Measurements from ENCODE around the gene LUZP4. TPM values are rescaled to one million over a fixed set of nuclear protein-coding genes. Genes with fewer than 3 reads are reported as not detected.

The LUZP4 gene
- total RNA-seq, 1 experiment from 2014 or later: not detected

DNA sequence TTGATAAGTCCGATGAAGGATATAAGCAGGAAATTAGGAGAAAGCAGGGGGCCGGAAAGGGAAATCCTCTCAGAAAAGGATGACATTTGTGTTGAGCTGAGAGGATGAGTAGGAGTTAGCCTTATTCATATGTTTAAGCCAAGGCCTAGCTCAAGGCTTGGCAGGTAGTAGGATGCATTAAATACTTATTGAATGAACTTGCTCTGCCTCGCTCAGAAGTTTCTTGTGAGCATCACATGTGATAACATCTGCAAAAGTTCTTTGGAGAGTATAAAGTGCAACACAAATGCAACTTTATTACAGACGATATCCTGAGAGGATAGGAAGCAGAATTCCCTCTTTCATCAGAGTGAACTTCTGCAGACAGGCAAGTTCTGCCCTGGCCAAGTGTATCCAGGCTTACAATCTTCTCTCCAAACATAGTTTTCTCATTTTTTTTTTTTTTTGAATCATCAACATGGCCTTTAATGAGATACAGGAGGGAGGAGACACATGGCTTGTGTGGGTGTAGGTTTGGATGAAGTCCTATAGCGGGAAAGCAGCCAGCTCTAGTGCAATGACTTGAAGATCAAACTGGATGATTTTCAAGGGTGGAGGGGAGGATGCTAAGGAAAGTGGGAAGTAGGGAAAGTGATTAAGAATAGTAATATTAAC, 48.1 kb downstream of the LUZP4 start (continued):
- no peak for TF ChIP-seq CBFB (CRISPR knock-in tag; IDR thresholded peaks at IDR 0.05; ENCODE audit: low read depth)
- no peak for TF ChIP-seq OVOL2 (CRISPR knock-in tag; IDR thresholded peaks at IDR 0.05; ENCODE audit: borderline replicate concordance)
- TF ChIP-seq, protein P1, sequence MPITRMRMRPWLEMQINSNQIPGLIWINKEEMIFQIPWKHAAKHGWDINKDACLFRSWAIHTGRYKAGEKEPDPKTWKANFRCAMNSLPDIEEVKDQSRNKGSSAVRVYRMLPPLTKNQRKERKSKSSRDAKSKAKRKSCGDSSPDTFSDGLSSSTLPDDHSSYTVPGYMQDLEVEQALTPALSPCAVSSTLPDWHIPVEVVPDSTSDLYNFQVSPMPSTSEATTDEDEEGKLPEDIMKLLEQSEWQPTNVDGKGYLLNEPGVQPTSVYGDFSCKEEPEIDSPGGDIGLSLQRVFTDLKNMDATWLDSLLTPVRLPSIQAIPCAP (CRISPR knock-in tag; IDR thresholded peaks at IDR 0.05): no peak

DNA sequence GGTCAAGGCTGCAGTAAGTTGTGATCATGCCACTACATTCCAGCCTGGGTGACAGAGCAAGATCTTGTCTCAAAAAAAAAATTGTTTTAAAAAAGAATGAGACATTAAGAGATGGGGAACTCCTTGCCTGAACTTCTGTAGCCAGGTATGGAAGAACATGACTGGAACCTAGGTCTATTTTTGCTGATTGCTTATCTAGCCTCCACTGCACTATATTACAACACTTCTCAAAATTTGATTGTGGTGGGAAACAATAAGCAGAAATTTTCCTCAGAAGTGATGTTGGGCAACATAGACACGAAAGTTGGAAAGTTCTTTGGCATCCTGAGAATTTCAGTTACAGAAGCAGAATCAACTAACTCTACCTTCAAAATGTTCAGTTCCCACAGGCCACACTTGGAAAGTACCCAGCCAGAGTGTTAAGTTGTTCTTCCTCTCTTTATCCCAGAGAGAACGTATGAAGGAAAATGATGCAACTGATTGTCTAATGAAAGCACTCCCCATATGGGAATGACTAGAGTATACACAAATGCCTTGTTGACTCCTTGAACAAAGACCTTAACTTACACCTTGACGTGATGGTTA, 50.0 kb downstream of the LUZP4 start:
- no peak overlapping the region for H3K4me3 Mint-ChIP-seq
- CTCF ChIA-PET: no interaction called here
- H3K4me1 Mint-ChIP-seq: peaks cover 11% of the 10 kb centered on the region; the same call in 1 of the 2 replicates
- no peaks in the 10 kb centered on the region for H3K9me3 Mint-ChIP-seq
- peaks cover 6% of the 10 kb centered on the region; the same call in 1 of the 2 replicates for H3K27me3 Mint-ChIP-seq (ENCODE audit: low read depth)
- H3K27ac Mint-ChIP-seq: no peak overlapping the region
- no peaks in the 10 kb centered on the region for H3K36me3 Mint-ChIP-seq
- POLR2A ChIA-PET: no interaction called here
- ATAC-seq (no peak), DNase-seq (ENCODE audit: low spot score) (no peak)
- no peak for TF ChIP-seq TEAD1 (CRISPR knock-in tag; IDR thresholded peaks at IDR 0.05)
- TF ChIP-seq ZNF671 (CRISPR knock-in tag; IDR thresholded peaks at IDR 0.05): no peak
- no peak for TF ChIP-seq FOXJ3 (CRISPR knock-in tag; IDR thresholded peaks at IDR 0.05; ENCODE audit: borderline replicate concordance)
- no peak for TF ChIP-seq JAZF1 (CRISPR knock-in tag; IDR thresholded peaks at IDR 0.05)
- no peak for TF ChIP-seq CBFB (CRISPR knock-in tag; IDR thresholded peaks at IDR 0.05; ENCODE audit: low read depth)
- TF ChIP-seq, protein P2, sequence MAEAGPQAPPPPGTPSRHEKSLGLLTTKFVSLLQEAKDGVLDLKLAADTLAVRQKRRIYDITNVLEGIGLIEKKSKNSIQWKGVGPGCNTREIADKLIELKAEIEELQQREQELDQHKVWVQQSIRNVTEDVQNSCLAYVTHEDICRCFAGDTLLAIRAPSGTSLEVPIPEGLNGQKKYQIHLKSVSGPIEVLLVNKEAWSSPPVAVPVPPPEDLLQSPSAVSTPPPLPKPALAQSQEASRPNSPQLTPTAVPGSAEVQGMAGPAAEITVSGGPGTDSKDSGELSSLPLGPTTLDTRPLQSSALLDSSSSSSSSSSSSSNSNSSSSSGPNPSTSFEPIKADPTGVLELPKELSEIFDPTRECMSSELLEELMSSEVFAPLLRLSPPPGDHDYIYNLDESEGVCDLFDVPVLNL (CRISPR knock-in tag; IDR thresholded peaks at IDR 0.05; ENCODE audit: borderline replicate concordance, low read depth): no peak
- TF ChIP-seq, protein P3, sequence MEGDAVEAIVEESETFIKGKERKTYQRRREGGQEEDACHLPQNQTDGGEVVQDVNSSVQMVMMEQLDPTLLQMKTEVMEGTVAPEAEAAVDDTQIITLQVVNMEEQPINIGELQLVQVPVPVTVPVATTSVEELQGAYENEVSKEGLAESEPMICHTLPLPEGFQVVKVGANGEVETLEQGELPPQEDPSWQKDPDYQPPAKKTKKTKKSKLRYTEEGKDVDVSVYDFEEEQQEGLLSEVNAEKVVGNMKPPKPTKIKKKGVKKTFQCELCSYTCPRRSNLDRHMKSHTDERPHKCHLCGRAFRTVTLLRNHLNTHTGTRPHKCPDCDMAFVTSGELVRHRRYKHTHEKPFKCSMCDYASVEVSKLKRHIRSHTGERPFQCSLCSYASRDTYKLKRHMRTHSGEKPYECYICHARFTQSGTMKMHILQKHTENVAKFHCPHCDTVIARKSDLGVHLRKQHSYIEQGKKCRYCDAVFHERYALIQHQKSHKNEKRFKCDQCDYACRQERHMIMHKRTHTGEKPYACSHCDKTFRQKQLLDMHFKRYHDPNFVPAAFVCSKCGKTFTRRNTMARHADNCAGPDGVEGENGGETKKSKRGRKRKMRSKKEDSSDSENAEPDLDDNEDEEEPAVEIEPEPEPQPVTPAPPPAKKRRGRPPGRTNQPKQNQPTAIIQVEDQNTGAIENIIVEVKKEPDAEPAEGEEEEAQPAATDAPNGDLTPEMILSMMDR (IDR thresholded peaks at IDR 0.05): no peak
- no peak for TF ChIP-seq FOXP1 (CRISPR knock-in tag; IDR thresholded peaks at IDR 0.05; ENCODE audit: borderline replicate concordance)
- no peak for TF ChIP-seq ESRRA (CRISPR knock-in tag; IDR thresholded peaks at IDR 0.05; ENCODE audit: borderline replicate concordance)
- no peak for TF ChIP-seq ZNF121 (CRISPR knock-in tag; IDR thresholded peaks at IDR 0.05)
- TF ChIP-seq, protein P4, sequence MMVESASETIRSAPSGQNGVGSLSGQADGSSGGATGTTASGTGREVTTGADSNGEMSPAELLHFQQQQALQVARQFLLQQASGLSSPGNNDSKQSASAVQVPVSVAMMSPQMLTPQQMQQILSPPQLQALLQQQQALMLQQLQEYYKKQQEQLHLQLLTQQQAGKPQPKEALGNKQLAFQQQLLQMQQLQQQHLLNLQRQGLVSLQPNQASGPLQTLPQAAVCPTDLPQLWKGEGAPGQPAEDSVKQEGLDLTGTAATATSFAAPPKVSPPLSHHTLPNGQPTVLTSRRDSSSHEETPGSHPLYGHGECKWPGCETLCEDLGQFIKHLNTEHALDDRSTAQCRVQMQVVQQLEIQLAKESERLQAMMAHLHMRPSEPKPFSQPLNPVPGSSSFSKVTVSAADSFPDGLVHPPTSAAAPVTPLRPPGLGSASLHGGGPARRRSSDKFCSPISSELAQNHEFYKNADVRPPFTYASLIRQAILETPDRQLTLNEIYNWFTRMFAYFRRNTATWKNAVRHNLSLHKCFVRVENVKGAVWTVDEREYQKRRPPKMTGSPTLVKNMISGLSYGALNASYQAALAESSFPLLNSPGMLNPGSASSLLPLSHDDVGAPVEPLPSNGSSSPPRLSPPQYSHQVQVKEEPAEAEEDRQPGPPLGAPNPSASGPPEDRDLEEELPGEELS (CRISPR knock-in tag; IDR thresholded peaks at IDR 0.05): no peak
- TF ChIP-seq ZNF232 (CRISPR knock-in tag; IDR thresholded peaks at IDR 0.05): no peak
- no peak for TF ChIP-seq NFYB (CRISPR knock-in tag; conservative IDR thresholded peaks at IDR 0.05; ENCODE audit: low read depth)
- TF ChIP-seq, protein P5, sequence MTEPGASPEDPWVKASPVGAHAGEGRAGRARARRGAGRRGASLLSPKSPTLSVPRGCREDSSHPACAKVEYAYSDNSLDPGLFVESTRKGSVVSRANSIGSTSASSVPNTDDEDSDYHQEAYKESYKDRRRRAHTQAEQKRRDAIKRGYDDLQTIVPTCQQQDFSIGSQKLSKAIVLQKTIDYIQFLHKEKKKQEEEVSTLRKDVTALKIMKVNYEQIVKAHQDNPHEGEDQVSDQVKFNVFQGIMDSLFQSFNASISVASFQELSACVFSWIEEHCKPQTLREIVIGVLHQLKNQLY (CRISPR knock-in tag; IDR thresholded peaks at IDR 0.05): no peak

DNA sequence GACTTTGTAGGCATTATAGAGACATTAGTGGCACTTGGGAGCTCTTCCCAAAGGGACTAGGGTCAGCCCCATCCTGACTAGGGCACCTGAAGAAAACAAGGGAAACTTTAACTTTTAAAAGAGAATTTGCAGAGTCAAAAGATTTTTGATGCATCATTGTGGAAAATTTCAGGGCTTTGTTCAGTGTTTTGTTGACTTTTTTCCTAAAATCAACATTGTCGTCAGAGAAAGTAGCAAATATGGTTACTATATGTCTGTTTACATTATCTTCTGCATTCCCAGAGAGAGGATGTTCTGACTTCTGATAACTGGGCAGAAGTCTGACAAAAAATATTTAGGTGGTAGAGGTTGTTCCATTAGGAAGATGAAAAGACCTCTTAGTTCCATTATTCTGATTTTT, 51.9 kb downstream of the LUZP4 start:
- H3K27ac Mint-ChIP-seq: no peak overlapping the region
- ATAC-seq (no peak), DNase-seq (ENCODE audit: low spot score) (no peak)
- peaks cover 6% of the 10 kb centered on the region; the same call in 1 of the 2 replicates for H3K27me3 Mint-ChIP-seq (ENCODE audit: low read depth)
- H3K4me3 Mint-ChIP-seq: no peak overlapping the region
- H3K9me3 Mint-ChIP-seq: no peaks in the 10 kb centered on the region
- peaks cover 15% of the 10 kb centered on the region for H3K4me1 Mint-ChIP-seq
- CTCF ChIA-PET: interaction anchor here (0.6 kb wide), 1 partner anchor 22 kb away, joined by 3 read pairs; no protein-coding TSS in a partner anchor
- no peak for TF ChIP-seq MYBL2 (CRISPR knock-in tag; IDR thresholded peaks at IDR 0.05)
- TF ChIP-seq, protein P6, sequence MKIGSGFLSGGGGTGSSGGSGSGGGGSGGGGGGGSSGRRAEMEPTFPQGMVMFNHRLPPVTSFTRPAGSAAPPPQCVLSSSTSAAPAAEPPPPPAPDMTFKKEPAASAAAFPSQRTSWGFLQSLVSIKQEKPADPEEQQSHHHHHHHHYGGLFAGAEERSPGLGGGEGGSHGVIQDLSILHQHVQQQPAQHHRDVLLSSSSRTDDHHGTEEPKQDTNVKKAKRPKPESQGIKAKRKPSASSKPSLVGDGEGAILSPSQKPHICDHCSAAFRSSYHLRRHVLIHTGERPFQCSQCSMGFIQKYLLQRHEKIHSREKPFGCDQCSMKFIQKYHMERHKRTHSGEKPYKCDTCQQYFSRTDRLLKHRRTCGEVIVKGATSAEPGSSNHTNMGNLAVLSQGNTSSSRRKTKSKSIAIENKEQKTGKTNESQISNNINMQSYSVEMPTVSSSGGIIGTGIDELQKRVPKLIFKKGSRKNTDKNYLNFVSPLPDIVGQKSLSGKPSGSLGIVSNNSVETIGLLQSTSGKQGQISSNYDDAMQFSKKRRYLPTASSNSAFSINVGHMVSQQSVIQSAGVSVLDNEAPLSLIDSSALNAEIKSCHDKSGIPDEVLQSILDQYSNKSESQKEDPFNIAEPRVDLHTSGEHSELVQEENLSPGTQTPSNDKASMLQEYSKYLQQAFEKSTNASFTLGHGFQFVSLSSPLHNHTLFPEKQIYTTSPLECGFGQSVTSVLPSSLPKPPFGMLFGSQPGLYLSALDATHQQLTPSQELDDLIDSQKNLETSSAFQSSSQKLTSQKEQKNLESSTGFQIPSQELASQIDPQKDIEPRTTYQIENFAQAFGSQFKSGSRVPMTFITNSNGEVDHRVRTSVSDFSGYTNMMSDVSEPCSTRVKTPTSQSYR (CRISPR knock-in tag; IDR thresholded peaks at IDR 0.05): no peak
- TF ChIP-seq, protein P5 (CRISPR knock-in tag; IDR thresholded peaks at IDR 0.05): no peak
- TF ChIP-seq, protein P7, sequence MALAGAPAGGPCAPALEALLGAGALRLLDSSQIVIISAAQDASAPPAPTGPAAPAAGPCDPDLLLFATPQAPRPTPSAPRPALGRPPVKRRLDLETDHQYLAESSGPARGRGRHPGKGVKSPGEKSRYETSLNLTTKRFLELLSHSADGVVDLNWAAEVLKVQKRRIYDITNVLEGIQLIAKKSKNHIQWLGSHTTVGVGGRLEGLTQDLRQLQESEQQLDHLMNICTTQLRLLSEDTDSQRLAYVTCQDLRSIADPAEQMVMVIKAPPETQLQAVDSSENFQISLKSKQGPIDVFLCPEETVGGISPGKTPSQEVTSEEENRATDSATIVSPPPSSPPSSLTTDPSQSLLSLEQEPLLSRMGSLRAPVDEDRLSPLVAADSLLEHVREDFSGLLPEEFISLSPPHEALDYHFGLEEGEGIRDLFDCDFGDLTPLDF (CRISPR knock-in tag; IDR thresholded peaks at IDR 0.05): no peak
- TF ChIP-seq, protein P8, sequence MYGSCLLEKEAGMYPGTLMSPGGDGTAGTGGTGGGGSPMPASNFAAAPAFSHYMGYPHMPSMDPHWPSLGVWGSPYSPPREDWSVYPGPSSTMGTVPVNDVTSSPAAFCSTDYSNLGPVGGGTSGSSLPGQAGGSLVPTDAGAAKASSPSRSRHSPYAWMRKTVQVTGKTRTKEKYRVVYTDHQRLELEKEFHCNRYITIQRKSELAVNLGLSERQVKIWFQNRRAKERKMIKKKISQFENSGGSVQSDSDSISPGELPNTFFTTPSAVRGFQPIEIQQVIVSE (CRISPR knock-in tag; IDR thresholded peaks at IDR 0.05; ENCODE audit: borderline replicate concordance): no peak
- peaks cover 3% of the 10 kb centered on the region; the same call in 1 of the 2 replicates for H3K36me3 Mint-ChIP-seq
- POLR2A ChIA-PET: no interaction called here

Measured in WTC11 (cell line).